Inferior parietal cortex (tissue), 1 donor: ENCODE data around the gene PRDM16.
"Not testable (repeated sequence)": the region's sequence is repeated elsewhere in the genome, so short reads cannot be mapped to it uniquely, and the experiment has no call there.

ENCODE experiments used
- DNase-seq: peaks from one replicate; pipeline ENCODE4 v3.0.0-alpha.2; 2016; ENCODE audit errors: extremely low spot score

Gene PRDM16

GRCh38 chr1:3226701-3227350 lies 157.8 kb downstream of the PRDM16 start:
- DNase-seq, result no peak

DNA sequence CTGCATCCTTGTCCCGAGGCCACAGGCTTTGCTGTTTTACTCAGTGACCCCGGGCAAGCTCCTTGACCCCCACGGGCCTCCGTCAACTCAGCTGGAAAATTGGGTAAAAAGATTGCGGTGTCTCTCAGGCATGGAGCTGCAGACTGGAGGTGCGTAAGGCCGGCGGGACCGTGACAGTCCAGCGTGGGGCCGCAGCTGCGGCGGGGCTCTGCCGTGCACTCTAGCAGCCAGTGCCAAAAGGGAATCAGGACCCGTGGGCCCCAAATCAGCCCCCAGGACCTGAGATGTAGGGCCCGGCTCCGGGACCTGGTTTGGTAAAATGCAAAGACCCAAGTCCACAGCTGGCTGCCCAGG lies 158.3 kb downstream of the PRDM16 start:
- no peak for DNase-seq

- DNase-seq, result no peak
Observed at GRCh38 chr1:3227893-3228292, 158.9 kb downstream of the PRDM16 start.

DNA sequence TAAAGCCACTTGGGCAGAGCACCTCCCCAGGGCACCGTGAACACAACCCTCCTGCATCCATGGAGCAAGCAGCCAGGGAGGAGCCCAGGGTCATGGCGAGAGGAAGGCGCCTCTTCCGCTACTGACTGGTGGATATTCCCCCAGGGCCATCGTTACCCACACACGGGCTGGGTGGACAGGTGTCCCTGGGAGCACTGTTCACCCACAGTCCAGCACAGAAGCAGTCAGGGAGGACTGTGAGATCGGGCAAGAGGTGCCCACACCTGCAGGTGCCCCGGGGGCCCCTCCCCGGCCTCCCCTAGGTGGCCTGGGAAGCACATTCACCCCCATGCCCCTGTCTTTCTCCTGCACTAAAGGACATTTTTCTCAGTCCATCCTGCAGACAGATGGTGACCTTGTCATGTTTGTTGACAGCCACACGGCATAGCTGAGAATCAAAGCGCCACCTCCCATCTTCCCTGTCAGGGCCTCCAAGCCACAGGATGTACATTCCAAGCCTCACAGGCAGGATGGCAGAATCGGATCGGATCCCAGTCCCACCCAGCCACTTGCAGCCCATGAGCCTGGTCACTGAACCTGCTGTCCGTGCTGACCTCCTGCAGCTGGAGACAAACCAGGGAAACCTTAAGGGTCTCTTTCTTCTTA lies 160.2 kb downstream of the PRDM16 start:
- no peak for DNase-seq

GRCh38 chr1:3230553-3230952 lies 161.6 kb downstream of the PRDM16 start:
- DNase-seq, result no peak

DNA sequence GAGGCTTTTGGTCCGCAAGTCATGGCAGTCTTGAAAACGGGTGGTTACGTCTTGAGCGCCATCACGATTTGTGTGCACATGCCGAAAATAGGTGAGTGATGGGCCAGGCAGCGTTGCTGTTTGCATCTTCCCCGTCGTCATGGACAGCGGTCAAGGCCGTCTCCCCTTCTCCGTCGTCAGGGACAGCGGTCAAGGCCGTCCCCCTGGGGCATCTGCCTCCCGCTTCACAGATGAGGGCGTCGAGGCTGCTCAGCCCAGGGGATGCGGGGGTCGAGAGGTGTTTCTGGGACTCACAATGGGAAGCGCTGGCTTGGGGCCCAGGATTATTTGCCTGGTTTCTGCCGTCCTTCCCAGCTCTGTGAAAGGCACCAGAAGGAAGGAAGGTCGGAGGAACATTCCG lies 162.2 kb downstream of the PRDM16 start:
- no peak for DNase-seq

GRCh38 chr1:3231826-3232225 lies 162.8 kb downstream of the PRDM16 start:
- DNase-seq, result no peak

- DNase-seq, result no peak
Observed at GRCh38 chr1:3233031-3233430, 164.0 kb downstream of the PRDM16 start.

GRCh38 chr1:3233551-3233950 lies 164.5 kb downstream of the PRDM16 start:
- DNase-seq, result no peak

DNA sequence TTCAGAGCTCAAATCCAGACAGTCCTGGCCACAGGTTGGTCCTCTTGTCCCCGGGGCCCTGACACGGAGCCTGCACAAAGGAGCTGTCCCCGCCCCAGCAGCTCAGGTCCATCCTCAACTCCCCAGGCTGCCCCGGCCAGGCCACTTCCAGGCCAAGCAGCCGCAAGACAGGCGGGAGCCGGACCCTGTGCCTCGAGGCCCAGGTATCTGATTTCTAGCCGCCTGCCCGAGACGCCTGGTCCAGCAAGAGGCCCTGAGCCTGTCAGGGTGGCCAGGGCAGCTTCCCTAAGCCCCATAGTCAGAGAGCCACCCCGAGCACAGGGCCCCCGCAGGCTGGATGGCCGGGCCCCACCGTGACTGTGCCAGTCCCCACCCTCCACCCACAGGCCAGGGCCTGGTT lies 165.3 kb downstream of the PRDM16 start:
- no peak for DNase-seq

DNA sequence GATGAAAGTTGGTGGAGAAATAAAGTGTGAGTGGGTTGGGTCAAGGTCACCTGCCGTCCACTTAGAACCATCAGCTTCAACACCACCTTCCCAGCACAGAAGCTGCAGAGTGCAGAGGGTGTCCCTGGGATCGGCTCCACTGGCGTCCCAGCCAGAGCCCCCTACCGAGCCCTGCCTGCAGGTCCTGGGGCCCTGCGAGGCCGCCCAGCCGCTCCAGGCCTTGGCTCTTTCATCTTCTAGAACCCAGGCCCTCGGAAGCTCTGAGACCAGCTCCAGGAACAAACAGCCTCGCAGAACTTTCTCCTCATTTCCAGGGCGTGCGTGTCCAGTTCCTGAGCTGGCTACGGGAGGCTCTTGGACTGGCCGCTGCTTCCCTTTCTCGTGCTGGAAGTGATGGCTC lies 166.0 kb downstream of the PRDM16 start:
- DNase-seq, result no peak

DNA sequence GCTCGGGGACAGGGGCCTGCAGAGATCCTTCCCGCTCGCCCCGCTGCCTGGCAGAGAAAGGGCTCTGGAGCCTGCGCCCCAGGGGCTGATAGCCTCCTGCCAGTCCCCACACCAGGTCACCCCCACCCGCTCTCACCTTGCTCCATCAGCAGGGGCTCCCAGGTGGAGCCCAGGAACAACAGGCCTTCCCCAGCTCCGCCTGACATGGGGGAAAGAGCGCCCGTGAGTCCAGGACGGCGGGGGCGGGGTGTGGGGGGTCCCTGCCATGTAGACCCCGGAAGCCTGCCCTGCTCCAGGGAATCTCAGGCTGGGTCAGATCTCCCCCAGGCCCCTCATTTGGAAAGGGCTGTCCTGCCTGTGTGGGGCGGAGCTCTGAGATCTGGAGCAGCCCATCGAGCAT lies 166.5 kb downstream of the PRDM16 start:
- no peak for DNase-seq

DNA sequence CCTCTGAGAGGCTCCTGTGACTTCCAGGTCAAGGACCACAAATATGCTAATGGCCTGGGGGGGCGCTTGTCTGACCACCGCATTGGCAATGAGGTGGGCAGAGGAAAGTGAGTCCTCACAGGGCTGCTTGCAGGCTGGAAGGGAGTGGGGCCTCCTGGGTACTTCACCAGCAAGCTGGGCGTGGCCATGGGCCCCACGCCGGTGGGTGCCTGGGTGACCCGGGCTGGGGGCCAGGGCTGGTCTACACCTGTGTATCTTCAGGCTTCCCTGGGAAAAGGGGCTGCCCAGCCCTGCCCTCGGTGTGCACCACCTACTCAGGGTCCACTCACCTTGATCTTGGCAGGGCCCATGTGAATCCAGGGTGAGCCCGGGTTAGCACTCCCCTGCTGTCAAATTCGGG lies 167.4 kb downstream of the PRDM16 start:
- DNase-seq, result no peak

DNA sequence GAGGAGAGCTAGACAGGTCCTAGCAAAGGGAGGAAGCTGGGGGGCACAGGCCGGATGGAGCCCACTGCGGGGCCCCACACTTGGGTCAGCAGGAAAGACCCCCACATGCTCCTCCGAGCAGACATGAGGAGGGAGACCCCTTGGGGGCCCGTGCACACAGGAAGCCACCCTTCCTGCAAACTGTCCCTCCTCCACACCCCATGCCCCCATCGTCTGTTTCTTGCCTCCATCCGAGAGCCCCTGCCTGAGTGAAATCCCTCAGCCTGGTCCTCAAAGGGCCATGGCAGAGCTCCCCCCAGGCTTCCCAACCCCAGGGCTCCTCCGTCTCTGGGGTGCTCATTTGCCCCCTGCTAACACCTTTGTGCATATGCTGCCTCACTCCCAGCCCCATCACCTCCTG lies 168.0 kb downstream of the PRDM16 start:
- DNase-seq, result no peak

DNA sequence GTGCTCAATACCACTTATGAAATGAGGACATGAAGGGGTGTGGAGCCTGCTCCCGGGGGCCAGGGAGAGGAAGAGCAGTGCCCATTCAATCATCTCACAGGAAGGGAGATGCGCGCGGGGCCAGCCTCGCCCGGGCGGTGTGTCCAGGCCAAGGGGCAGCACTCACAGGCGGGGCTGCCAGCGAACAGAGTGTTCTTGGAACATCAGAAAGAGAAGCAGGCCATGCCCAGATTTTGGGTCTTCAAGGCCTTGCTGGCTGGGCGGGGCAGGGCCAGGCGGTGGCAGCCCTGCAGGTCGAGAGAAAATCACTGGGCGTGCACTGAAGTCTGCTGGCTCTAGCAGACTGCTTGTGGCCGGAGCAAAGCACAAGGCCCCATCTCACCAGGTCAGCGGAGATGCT lies 168.6 kb downstream of the PRDM16 start:
- no peak for DNase-seq

DNA sequence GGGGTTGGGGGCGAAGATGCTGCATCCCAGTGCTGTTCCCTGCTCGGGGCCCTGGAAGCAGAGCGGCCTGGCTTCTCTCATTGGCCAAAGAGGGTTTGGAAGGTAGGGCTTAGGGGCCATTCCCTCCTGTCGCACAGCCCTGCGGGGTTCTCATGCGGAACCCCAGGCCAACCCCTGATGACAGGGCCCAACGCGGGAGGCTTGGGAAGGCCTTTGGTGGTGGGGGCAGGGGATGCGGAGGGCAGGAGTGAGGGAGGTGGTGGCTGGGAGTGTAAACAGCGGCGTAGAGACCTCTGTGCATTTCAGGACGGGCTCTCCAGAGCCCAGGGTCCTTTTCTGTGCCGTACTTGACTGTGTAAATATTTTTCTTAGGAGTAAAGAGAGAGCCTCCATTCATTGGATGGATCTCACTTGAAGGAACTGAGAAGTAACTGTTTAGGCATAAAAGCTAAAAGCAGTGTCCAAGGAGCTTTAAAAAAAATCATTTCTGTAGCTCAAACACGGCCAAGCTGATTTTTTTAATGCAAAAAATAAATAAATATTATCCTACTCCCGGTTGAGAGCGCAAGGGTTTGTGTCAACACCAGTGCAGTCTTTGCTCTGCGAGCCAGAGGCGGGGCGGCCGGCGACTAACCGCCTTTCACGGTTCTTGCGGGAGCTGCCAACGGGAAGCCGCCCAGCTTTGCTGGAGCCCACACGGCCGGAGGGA lies 169.1 kb downstream of the PRDM16 start:
- DNase-seq, result no peak

DNA sequence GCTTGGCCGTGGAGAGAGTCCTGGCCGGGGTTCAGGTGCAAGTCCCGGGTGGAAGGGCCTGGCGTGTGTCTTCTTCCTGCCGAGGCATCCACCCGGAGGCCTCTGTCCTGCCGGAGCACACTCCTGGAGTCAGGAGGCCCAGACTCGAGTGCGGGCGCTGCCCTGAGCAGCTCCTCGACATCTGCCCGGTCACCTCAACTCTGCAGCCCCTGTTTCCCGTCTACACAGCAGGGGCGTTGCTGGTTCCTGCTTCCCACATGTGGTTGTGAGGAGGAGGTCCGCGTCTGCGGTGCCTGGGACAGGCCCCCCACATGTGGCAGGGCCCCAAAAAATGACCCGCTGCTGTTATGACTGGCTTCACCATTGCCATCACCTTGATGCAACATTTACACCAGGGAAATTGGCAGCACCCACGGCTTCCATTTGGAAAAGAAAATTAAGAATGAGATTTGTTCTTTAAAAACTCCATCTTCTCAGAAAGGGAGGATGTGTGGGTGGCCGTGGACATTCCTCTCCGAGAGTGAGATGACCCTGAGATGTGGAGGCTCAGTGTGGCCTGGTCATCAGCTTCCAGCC lies 169.8 kb downstream of the PRDM16 start:
- DNase-seq, result no peak

GRCh38 chr1:3239991-3240390 lies 171.0 kb downstream of the PRDM16 start:
- not testable (repeated sequence) for DNase-seq

GRCh38 chr1:3240524-3241235 lies 171.7 kb downstream of the PRDM16 start:
- DNase-seq, result no peak

DNA sequence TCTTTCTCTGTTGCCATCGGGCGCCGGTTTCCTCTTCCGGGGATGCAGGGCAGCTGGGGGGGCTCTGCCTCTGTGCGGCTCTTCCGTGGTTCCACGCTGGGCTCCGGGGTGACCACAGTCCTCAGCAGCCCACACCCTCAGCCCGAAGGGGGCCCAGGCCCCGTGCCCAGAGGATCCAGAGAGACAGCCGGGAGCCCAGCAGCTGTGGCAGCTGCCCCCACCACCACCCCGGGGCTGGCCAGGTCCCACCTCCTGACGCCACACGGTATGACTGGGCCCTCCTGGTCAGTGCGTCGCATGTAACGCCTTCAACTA lies 172.2 kb downstream of the PRDM16 start:
- DNase-seq, result no peak

- no peak for DNase-seq
Observed at GRCh38 chr1:3241673-3242407, 172.8 kb downstream of the PRDM16 start.
